Measurements from ENCODE around the gene SLC35F6.

Gene SLC35F6

GRCh38 chr2:26768759-26769088, 4.6 kb downstream of the SLC35F6 start:
- H3K9me3 ChIP-seq (ENCODE audit: severe bottlenecking) = no peaks in the 10 kb centered on the region
- H3K27ac ChIP-seq = no peak overlapping the region; the same call in 1 of the 2 replicates
- H3K4me3 ChIP-seq (ENCODE audit: low read depth, low read length) = no peak overlapping the region

DNA sequence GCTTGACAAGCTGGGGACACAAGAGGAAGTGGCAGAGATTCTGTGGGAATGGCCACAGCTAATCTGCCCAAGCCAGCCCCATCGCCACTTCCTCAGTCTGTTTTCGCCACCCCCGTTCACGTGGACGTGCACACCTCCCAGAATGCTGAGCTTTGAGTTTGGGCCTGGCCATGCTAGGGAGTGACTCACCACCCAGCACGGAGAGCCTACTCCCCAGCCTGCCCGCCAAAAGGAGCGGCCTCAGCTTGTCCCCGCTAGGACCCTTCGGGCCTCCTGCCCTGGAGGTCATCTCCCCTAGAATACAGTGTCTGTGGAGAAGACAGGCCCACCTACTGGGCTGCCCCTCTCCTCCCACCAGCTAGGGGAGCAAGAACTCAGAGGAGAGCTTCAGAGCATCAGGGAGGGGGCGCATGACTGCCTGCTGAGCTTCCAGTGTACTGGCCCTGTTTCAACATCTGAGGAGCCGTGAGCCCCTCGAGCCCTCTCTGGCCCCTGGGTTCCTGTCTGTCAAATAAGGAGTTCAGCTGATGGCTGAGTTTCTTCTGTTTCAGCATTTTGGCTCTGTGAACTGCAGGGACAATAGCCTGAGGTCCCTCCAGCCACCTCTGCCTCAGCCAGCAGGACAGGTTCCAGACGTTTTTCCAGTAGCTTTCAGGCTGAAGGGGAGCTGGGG, 5.1 kb downstream of the SLC35F6 start:
- Histone ChIP-seq H3K27me3 (ENCODE audit: insufficient read depth, low read depth, severe bottlenecking) (no peaks in the 10 kb centered on the region), H3K36me3 (peaks cover 36% of the 10 kb centered on the region), H3K27ac (peak overlapping the region; percentile 86), H3K9me3 (ENCODE audit: severe bottlenecking) (no peaks in the 10 kb centered on the region), H3K4me3 (ENCODE audit: low read depth, low read length) (no peak overlapping the region)
- DNase-seq = no peak
- TF ChIP-seq, protein P1, sequence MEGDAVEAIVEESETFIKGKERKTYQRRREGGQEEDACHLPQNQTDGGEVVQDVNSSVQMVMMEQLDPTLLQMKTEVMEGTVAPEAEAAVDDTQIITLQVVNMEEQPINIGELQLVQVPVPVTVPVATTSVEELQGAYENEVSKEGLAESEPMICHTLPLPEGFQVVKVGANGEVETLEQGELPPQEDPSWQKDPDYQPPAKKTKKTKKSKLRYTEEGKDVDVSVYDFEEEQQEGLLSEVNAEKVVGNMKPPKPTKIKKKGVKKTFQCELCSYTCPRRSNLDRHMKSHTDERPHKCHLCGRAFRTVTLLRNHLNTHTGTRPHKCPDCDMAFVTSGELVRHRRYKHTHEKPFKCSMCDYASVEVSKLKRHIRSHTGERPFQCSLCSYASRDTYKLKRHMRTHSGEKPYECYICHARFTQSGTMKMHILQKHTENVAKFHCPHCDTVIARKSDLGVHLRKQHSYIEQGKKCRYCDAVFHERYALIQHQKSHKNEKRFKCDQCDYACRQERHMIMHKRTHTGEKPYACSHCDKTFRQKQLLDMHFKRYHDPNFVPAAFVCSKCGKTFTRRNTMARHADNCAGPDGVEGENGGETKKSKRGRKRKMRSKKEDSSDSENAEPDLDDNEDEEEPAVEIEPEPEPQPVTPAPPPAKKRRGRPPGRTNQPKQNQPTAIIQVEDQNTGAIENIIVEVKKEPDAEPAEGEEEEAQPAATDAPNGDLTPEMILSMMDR (IDR thresholded peaks at IDR 0.05; ENCODE audit: low read depth, low read length) = no peak

More at GRCh38 chr2:26768759-26769088, 4.6 kb downstream of the SLC35F6 start:
- peaks cover 31% of the 10 kb centered on the region for H3K36me3 ChIP-seq
- no peaks in the 10 kb centered on the region for H3K27me3 ChIP-seq (ENCODE audit: insufficient read depth, low read depth, severe bottlenecking)
- DNase-seq = no peak
- TF ChIP-seq, protein P1 (IDR thresholded peaks at IDR 0.05; ENCODE audit: low read depth, low read length) = no peak

- no peak overlapping the region for H3K4me3 ChIP-seq (ENCODE audit: low read depth, low read length)
- no peaks in the 10 kb centered on the region for H3K27me3 ChIP-seq (ENCODE audit: insufficient read depth, low read depth, severe bottlenecking)
- TF ChIP-seq, protein P1 (IDR thresholded peaks at IDR 0.05; ENCODE audit: low read depth, low read length) = peak; percentile 65
- H3K27ac ChIP-seq = peak overlapping the region; percentile 86
- H3K9me3 ChIP-seq (ENCODE audit: severe bottlenecking) = no peaks in the 10 kb centered on the region
- peak; percentile 65 for DNase-seq
- peaks cover 54% of the 10 kb centered on the region for H3K36me3 ChIP-seq
Observed at GRCh38 chr2:26770986-26771586, 7.0 kb downstream of the SLC35F6 start.

- H3K36me3 ChIP-seq = peaks cover 67% of the 10 kb centered on the region
Observed at GRCh38 chr2:26772064-26773001, 8.2 kb downstream of the SLC35F6 start.

DNA sequence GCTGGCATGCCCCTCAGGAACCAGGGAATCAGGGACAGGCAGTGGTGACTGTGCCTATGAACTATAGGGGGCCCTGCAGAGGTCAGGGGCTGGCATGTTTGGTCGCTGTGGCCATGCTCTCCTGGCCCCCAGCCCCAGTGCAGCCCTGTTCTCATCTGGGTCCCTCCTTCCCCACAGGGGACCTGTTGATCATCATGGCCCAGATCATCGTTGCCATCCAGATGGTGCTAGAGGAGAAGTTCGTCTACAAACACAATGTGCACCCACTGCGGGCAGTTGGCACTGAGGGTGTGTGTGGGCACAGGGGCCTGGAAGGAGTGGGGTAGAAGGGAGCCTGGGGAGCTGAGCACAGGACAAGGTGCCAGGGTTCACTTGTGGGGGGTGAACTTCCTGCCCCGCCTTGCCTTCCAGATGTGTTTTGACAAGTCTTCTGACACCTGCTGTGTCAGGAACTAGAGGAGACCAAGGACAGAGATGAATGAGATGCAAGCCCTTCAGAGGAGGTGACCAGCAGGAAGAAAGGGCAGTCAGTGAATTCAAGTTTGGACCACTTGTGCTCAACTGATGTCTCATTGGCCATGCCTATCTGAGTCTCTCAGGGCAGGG, 12.2 kb downstream of the SLC35F6 start:
- no peak for DNase-seq
- Histone ChIP-seq H3K9me3 (ENCODE audit: severe bottlenecking) (no peaks in the 10 kb centered on the region), H3K27me3 (ENCODE audit: insufficient read depth, low read depth, severe bottlenecking) (no peaks in the 10 kb centered on the region), H3K27ac (no peak overlapping the region), H3K4me3 (ENCODE audit: low read depth, low read length) (no peak overlapping the region), H3K36me3 (peaks cover 68% of the 10 kb centered on the region)
- TF ChIP-seq, protein P1 (IDR thresholded peaks at IDR 0.05; ENCODE audit: low read depth, low read length) = no peak

More at GRCh38 chr2:26772064-26773001, 8.2 kb downstream of the SLC35F6 start:
- Histone ChIP-seq H3K27ac (peak overlapping the region; percentile 86), H3K4me3 (ENCODE audit: low read depth, low read length) (no peak overlapping the region), H3K9me3 (ENCODE audit: severe bottlenecking) (no peaks in the 10 kb centered on the region), H3K27me3 (ENCODE audit: insufficient read depth, low read depth, severe bottlenecking) (no peaks in the 10 kb centered on the region)
- TF ChIP-seq, protein P1 (IDR thresholded peaks at IDR 0.05; ENCODE audit: low read depth, low read length) = no peak
- peak; percentile 94 for DNase-seq

All from WERI-Rb-1 (cell line).